Endodermal cell (in vitro differentiated cells): Measurements from ENCODE around the gene LRP1. TPM values are rescaled to one million over a fixed set of nuclear protein-coding genes. Genes with fewer than 3 reads are reported as not detected.
A peak's percentile ranks its signal among the peaks of the same experiment; 100 is the strongest.

Experiments used
- DNase-seq: peaks from one replicate; pipeline ENCODE4 v3.0.0-alpha.2; 2017
- H3K27ac ChIP-seq: 2 replicates; pipeline ENCODE4 v1.5.1; 2013; ENCODE audit warnings: mild to moderate bottlenecking, low read depth, low read length, moderate library complexity
- H3K27me3 ChIP-seq: 2 replicates; pipeline ENCODE4 v1.6.1; 2013; ENCODE audit warnings: mild to moderate bottlenecking, low read length, moderate library complexity; ENCODE audit not compliant: insufficient read depth, control insufficient read depth, poor library complexity, severe bottlenecking
- H3K36me3 ChIP-seq: 2 replicates; pipeline ENCODE4 v1.7.0; 2013; ENCODE audit warnings: mild to moderate bottlenecking, low read length, moderate library complexity; ENCODE audit not compliant: control insufficient read depth, insufficient read depth
- H3K4me1 ChIP-seq: one replicate; pipeline ENCODE4 v1.7.0; 2013; ENCODE audit warnings: low read length; ENCODE audit not compliant: control insufficient read depth, insufficient read depth
- H3K4me3 ChIP-seq: 2 replicates; pipeline ENCODE4 v1.5.1; 2013; ENCODE audit warnings: mild to moderate bottlenecking, low read length, moderate library complexity
- H3K9ac ChIP-seq: 2 replicates; pipeline ENCODE4 v1.6.1; 2013; ENCODE audit warnings: mild to moderate bottlenecking, low read length, moderate library complexity; ENCODE audit not compliant: poor library complexity, severe bottlenecking; ENCODE audit errors: extremely low read depth
- H3K9me3 ChIP-seq: 2 replicates; pipeline ENCODE4 v1.6.1; 2013; ENCODE audit warnings: mild to moderate bottlenecking, low read length, moderate library complexity; ENCODE audit not compliant: control insufficient read depth
- H3K27ac Mint-ChIP-seq: 2 replicates; pipeline ENCODE4 v1.8.0; 2020; ENCODE audit warnings: mixed read lengths
- H3K27me3 Mint-ChIP-seq: 2 replicates; pipeline ENCODE4 v1.8.0; 2021; ENCODE audit warnings: mild to moderate bottlenecking, mixed read lengths; ENCODE audit not compliant: insufficient read depth
- H3K36me3 Mint-ChIP-seq: 2 replicates; pipeline ENCODE4 v1.8.0; 2020; ENCODE audit warnings: low read depth, mixed read lengths
- H3K4me1 Mint-ChIP-seq: 2 replicates; pipeline ENCODE4 v1.8.0; 2020; ENCODE audit warnings: mixed read lengths
- H3K4me3 Mint-ChIP-seq: 2 replicates; pipeline ENCODE4 v1.8.0; 2020; ENCODE audit warnings: mild to moderate bottlenecking, moderate library complexity, mixed read lengths
- H3K9me3 Mint-ChIP-seq: 2 replicates; pipeline ENCODE4 v1.8.0; 2020; ENCODE audit warnings: mild to moderate bottlenecking, mixed read lengths
- WGBS, 2 experiments: methylation state at CpG; one replicate each; pipeline versions ENCODE4 v1.1.5 to v1.1.7; 2013; ENCODE audit warnings: missing lambda C conversion rate in 2 of 2, mixed read lengths in 1 of 2; ENCODE audit not compliant: insufficient coverage in 1 of 2, insufficient read length in 1 of 2; 5-methylcytosine and 5-hydroxymethylcytosine counted together
- total RNA-seq, 2 donors: library from RNA; stranded (reverse); fragmentation: NEBNext Ultra II Directional in 1 of 2; extraction: Animal tissue kit (Norgen Biotek cat#: 25700) in 1 of 2; gene quantifications; 2 replicates in 1 of 2; 3 replicates in 1 of 2; pipeline ENCODE4 v1.2.1, GENCODE V29; 2021
- TF ChIP-seq, protein P1 (sequence below): fragments of 200-600 bp; sonication (generic); conservative IDR thresholded peaks from 2 replicates; pipeline ENCODE4 v1.5.0; 2021; ENCODE audit warnings: antibody characterized with exemption, mild to moderate bottlenecking

Gene LRP1
- total RNA-seq, 2 donors from 2014 or later = 74.5 to 87.7 TPM

- no peak overlapping the region for H3K4me3 ChIP-seq
- Mint-ChIP-seq H3K4me1 (peaks cover 40% of the 10 kb centered on the region), H3K36me3 (no peaks in the 10 kb centered on the region), H3K27me3 (peaks cover 88% of the 10 kb centered on the region), H3K4me3 (no peak overlapping the region), H3K27ac (no peak overlapping the region), H3K9me3 (no peaks in the 10 kb centered on the region)
- H3K4me1 ChIP-seq = peaks cover 4% of the 10 kb centered on the region
- no peak overlapping the region for H3K27ac ChIP-seq
- H3K9ac ChIP-seq = no peak overlapping the region
- no peaks in the 10 kb centered on the region for H3K9me3 ChIP-seq
- 71 to 84% methylated on average over 17 to 22 of the region's 22 CpGs for WGBS, 2 experiments
- H3K36me3 ChIP-seq = no peaks in the 10 kb centered on the region
- TF ChIP-seq, protein P1, sequence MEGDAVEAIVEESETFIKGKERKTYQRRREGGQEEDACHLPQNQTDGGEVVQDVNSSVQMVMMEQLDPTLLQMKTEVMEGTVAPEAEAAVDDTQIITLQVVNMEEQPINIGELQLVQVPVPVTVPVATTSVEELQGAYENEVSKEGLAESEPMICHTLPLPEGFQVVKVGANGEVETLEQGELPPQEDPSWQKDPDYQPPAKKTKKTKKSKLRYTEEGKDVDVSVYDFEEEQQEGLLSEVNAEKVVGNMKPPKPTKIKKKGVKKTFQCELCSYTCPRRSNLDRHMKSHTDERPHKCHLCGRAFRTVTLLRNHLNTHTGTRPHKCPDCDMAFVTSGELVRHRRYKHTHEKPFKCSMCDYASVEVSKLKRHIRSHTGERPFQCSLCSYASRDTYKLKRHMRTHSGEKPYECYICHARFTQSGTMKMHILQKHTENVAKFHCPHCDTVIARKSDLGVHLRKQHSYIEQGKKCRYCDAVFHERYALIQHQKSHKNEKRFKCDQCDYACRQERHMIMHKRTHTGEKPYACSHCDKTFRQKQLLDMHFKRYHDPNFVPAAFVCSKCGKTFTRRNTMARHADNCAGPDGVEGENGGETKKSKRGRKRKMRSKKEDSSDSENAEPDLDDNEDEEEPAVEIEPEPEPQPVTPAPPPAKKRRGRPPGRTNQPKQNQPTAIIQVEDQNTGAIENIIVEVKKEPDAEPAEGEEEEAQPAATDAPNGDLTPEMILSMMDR = no peak
- no peak for DNase-seq
- H3K27me3 ChIP-seq = peaks cover 95% of the 10 kb centered on the region
Observed at GRCh38 chr12:57223191-57224165, 95.2 kb downstream of the LRP1 start.

- Histone ChIP-seq H3K27ac (no peak overlapping the region), H3K36me3 (no peaks in the 10 kb centered on the region), H3K4me1 (peaks cover 1% of the 10 kb centered on the region), H3K9me3 (no peaks in the 10 kb centered on the region), H3K4me3 (no peak overlapping the region), H3K27me3 (peaks cover 86% of the 10 kb centered on the region), H3K9ac (no peak overlapping the region)
- TF ChIP-seq, protein P1 = no peak
- Mint-ChIP-seq H3K27me3 (peaks cover 85% of the 10 kb centered on the region), H3K36me3 (no peaks in the 10 kb centered on the region), H3K9me3 (no peaks in the 10 kb centered on the region), H3K27ac (no peak overlapping the region), H3K4me1 (peaks cover 33% of the 10 kb centered on the region), H3K4me3 (no peak overlapping the region)
- DNase-seq = no peak
- 65 to 85% methylated on average over 14 to 30 of the region's 30 CpGs for WGBS, 2 experiments
Observed at GRCh38 chr12:57224278-57224972, 96.1 kb downstream of the LRP1 start.

DNA sequence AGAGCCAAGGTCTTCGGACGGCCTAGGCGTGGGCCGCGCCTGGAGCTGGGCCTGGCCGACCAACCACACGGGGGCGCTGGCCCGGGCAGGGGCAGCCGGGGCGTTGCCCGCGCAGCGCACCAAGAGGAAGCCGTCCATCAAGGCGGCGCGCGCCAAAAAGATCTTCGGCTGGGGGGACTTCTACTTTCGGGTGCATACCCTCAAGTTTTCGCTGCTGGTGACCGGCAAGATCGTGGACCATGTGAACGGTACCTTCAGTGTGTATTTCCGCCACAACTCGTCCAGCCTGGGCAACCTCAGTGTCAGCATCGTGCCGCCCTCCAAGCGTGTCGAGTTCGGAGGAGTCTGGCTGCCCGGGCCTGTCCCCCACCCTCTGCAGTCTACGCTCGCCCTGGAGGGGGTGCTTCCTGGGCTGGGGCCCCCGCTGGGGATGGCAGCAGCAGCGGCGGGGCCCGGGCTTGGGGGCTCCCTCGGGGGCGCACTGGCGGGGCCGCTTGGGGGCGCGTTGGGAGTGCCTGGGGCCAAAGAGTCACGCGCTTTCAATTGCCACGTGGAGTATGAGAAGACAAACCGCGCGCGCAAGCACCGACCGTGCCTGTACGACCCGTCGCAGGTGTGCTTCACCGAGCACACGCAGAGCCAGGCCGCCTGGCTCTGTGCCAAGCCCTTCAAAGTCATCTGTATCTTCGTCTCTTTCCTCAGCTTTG, 96.8 kb downstream of the LRP1 start:
- no peaks in the 10 kb centered on the region for H3K9me3 Mint-ChIP-seq
- no peak overlapping the region for H3K27ac Mint-ChIP-seq
- H3K4me3 ChIP-seq = no peak overlapping the region
- no peak overlapping the region for H3K9ac ChIP-seq
- H3K4me1 ChIP-seq = no peaks in the 10 kb centered on the region
- peaks cover 30% of the 10 kb centered on the region for H3K4me1 Mint-ChIP-seq
- WGBS, 2 experiments = 39 to 43% methylated on average over 44 to 61 of the region's 61 CpGs
- peaks cover 79% of the 10 kb centered on the region for H3K27me3 ChIP-seq
- H3K9me3 ChIP-seq = no peaks in the 10 kb centered on the region
- H3K36me3 ChIP-seq = no peaks in the 10 kb centered on the region
- TF ChIP-seq, protein P1 = peak; percentile 98
- H3K27ac ChIP-seq = no peak overlapping the region
- peaks cover 78% of the 10 kb centered on the region for H3K27me3 Mint-ChIP-seq
- peak; percentile 97 for DNase-seq
- no peak overlapping the region for H3K4me3 Mint-ChIP-seq
- H3K36me3 Mint-ChIP-seq = no peaks in the 10 kb centered on the region
